Hypothalamus (tissue), 51 donors: ENCODE measurements around the gene USP28.
A peak's percentile ranks its signal among the peaks of the same experiment; 100 is the strongest.
"Not testable (repeated sequence)": the region's sequence is repeated elsewhere in the genome, so short reads cannot be mapped to it uniquely, and the experiment has no call there.

Source experiments
- DNase-seq, 51 donors: peaks; one replicate each; lab custom pipeline; 2025; lab: John Stamatoyannopoulos, UW

The USP28 gene

GRCh38 chr11:113839842-113840241 lies 35.5 kb downstream of the USP28 start:
- no peak for DNase-seq

- no peak for DNase-seq
These were observed 37.4 kb downstream of the USP28 start for GRCh38 chr11:113838005-113838404.

GRCh38 chr11:113835306-113835705 lies 40.1 kb downstream of the USP28 start:
- DNase-seq: no peak

- peak in 1 of 51 donors; percentile 1 for DNase-seq
These were observed 42.2 kb downstream of the USP28 start for GRCh38 chr11:113833151-113833550.

GRCh38 chr11:113831314-113831713 lies 44.1 kb downstream of the USP28 start:
- DNase-seq: no peak

- no peak for DNase-seq
These were observed 45.6 kb downstream of the USP28 start for GRCh38 chr11:113829751-113830150.

- DNase-seq: no peak
These were observed 47.2 kb downstream of the USP28 start for GRCh38 chr11:113828191-113828590.

- no peak for DNase-seq
These were observed 47.9 kb downstream of the USP28 start for GRCh38 chr11:113827477-113827876.

GRCh38 chr11:113818426-113818825 lies 56.9 kb downstream of the USP28 start:
- no peak for DNase-seq

GRCh38 chr11:113817626-113818025 lies 57.7 kb downstream of the USP28 start:
- DNase-seq: no peak

GRCh38 chr11:113817162-113817561 lies 58.2 kb downstream of the USP28 start:
- no peak for DNase-seq

GRCh38 chr11:113814181-113814580 lies 61.2 kb downstream of the USP28 start:
- DNase-seq: no peak

GRCh38 chr11:113808931-113809330 lies 66.4 kb downstream of the USP28 start:
- no peak for DNase-seq

- DNase-seq: no peak
These were observed 69.0 kb downstream of the USP28 start for GRCh38 chr11:113806406-113806805.

- no peak for DNase-seq
These were observed 69.7 kb downstream of the USP28 start for GRCh38 chr11:113805640-113806039.

- DNase-seq: no peak
These were observed 72.8 kb downstream of the USP28 start for GRCh38 chr11:113802621-113803020.

GRCh38 chr11:113796663-113797259 lies 78.6 kb downstream of the USP28 start:
- DNase-seq: peak in 8 of 51 donors; percentile 5 to 56 (median 21)

- no peak for DNase-seq
These were observed 85.6 kb downstream of the USP28 start for GRCh38 chr11:113789675-113790320.

- DNase-seq: not testable (repeated sequence)
These were observed 86.4 kb downstream of the USP28 start for GRCh38 chr11:113789016-113789415.

- DNase-seq: no peak
These were observed 93.2 kb downstream of the USP28 start for GRCh38 chr11:113782134-113782533.

- DNase-seq: no peak
These were observed 93.7 kb downstream of the USP28 start for GRCh38 chr11:113781682-113782081.

GRCh38 chr11:113779496-113779895 lies 95.9 kb downstream of the USP28 start, which contains the start of gene CLDN25:
Gene CLDN25, plus strand, starts transcription at chr11:113779796. Its CDS starts 0 bp downstream, at chr11:113779796.
- no peak for DNase-seq
